OCI-LY3 (cell line): ENCODE measurements around the gene PABPN1L.

Source experiments
- H2AFZ ChIP-seq: fragments of 200-600, 300-600 bp; shearing (Covaris generic); 2 replicates; pipeline ENCODE4 v1.6.0; 2014; ENCODE audit warnings: antibody characterized with exemption, low read depth, low read length
- H3K27ac ChIP-seq: fragments of 200-600, 300-600 bp; sonication (generic); 2 replicates; pipeline ENCODE4 v1.5.1; 2014; ENCODE audit warnings: mild to moderate bottlenecking, low read length, moderate library complexity, mixed read lengths
- H3K27me3 ChIP-seq: fragments of 200-600, 300-600 bp; sonication (generic); 2 replicates; pipeline ENCODE4 v1.6.1; 2014; ENCODE audit warnings: low read depth, low read length, mixed read lengths
- H3K36me3 ChIP-seq: fragments of 200-600, 300-600 bp; sonication (generic); replicated peaks from 2 replicates; pipeline ENCODE3; 2014; ENCODE audit warnings: low read depth, low read length, mixed read lengths
- H3K4me1 ChIP-seq: fragments of 300-600, 200-600 bp; sonication (generic); 2 replicates; pipeline ENCODE4 v1.6.1; 2014; ENCODE audit warnings: low read length, mixed read lengths
- H3K4me2 ChIP-seq: fragments of 200-600, 300-600 bp; sonication (generic); 2 replicates; pipeline ENCODE4 v1.6.1; 2014; ENCODE audit warnings: low read length, mixed read lengths
- H3K4me3 ChIP-seq: fragments of 300-600, 200-600 bp; sonication (generic); 2 replicates; pipeline ENCODE4 v1.5.1; 2014; ENCODE audit warnings: antibody characterized with exemption, mild to moderate bottlenecking, low read length, moderate library complexity
- H3K79me2 ChIP-seq: fragments of 300-600, 200-600 bp; shearing (Covaris generic); 2 replicates; pipeline ENCODE4 v1.6.1; 2014; ENCODE audit warnings: mild to moderate bottlenecking, low read length, mixed read lengths
- H3K9ac ChIP-seq: fragments of 300-600, 200-600 bp; shearing (Covaris generic); 2 replicates; pipeline ENCODE4 v1.6.0; 2014; ENCODE audit warnings: mild to moderate bottlenecking, low read length, moderate library complexity
- H3K9me3 ChIP-seq: fragments of 200-600, 300-600 bp; shearing (Covaris generic); 2 replicates; pipeline ENCODE4 v1.6.1; 2014; ENCODE audit warnings: low read length, mixed read lengths; ENCODE audit not compliant: insufficient read depth
- H4K20me1 ChIP-seq: fragments of 200-600, 300-600 bp; sonication (generic); 2 replicates; pipeline ENCODE4 v1.6.1; 2016; ENCODE audit warnings: low read length, mixed read lengths; ENCODE audit not compliant: insufficient read depth
- EZH2phosphoT487 ChIP-seq: fragments of 200-600 bp; shearing (Covaris generic); IDR thresholded peaks from 2 replicates; pipeline ENCODE4 v1.6.1; 2018; ENCODE audit warnings: antibody characterized with exemption, mixed run types, low read depth
- TF ChIP-seq, protein P1 (sequence below): fragments of 200-600, 300-600 bp; sonication (generic); IDR thresholded peaks from 2 replicates; pipeline ENCODE4 v1.5.1; 2014; ENCODE audit warnings: antibody characterized with exemption, low read length, low read depth

The PABPN1L gene

GRCh38 chr16:88866151-88866920 is at the start of gene PABPN1L:
Gene PABPN1L (minus strand): TSS chr16:88866660. CDS start chr16:88866606, 54 bp downstream.
- no peak within 1 kb of the TSS for H2AFZ ChIP-seq
- no peaks in the 10 kb centered on the region for H3K36me3 ChIP-seq
- peaks cover 5% of the 10 kb centered on the region for H3K27me3 ChIP-seq
- no peaks in the 10 kb centered on the region for H3K79me2 ChIP-seq
- H3K9me3 ChIP-seq, result no peaks in the 10 kb centered on the region
- H3K9ac ChIP-seq, result no peak within 1 kb of the TSS
- no peak within 1 kb of the TSS for H3K4me2 ChIP-seq
- no peak within 1 kb of the TSS for H3K27ac ChIP-seq
- no peaks in the 10 kb centered on the region for H4K20me1 ChIP-seq
- H3K4me3 ChIP-seq, result no peak within 1 kb of the TSS
- TF ChIP-seq, protein P1, sequence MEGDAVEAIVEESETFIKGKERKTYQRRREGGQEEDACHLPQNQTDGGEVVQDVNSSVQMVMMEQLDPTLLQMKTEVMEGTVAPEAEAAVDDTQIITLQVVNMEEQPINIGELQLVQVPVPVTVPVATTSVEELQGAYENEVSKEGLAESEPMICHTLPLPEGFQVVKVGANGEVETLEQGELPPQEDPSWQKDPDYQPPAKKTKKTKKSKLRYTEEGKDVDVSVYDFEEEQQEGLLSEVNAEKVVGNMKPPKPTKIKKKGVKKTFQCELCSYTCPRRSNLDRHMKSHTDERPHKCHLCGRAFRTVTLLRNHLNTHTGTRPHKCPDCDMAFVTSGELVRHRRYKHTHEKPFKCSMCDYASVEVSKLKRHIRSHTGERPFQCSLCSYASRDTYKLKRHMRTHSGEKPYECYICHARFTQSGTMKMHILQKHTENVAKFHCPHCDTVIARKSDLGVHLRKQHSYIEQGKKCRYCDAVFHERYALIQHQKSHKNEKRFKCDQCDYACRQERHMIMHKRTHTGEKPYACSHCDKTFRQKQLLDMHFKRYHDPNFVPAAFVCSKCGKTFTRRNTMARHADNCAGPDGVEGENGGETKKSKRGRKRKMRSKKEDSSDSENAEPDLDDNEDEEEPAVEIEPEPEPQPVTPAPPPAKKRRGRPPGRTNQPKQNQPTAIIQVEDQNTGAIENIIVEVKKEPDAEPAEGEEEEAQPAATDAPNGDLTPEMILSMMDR, result no peak
- TF ChIP-seq EZH2phosphoT487, result no peak
- peaks cover 12% of the 10 kb centered on the region for H3K4me1 ChIP-seq

- H3K79me2 ChIP-seq, result peaks cover 56% of the 10 kb centered on the region
- H3K4me3 ChIP-seq, result no peak overlapping the region
- TF ChIP-seq, protein P1, result no peak
- TF ChIP-seq EZH2phosphoT487, result no peak
- H3K9ac ChIP-seq, result no peak overlapping the region
- H2AFZ ChIP-seq, result no peak overlapping the region
- no peaks in the 10 kb centered on the region for H3K4me1 ChIP-seq
- H3K27me3 ChIP-seq, result no peaks in the 10 kb centered on the region
- H3K27ac ChIP-seq, result no peak overlapping the region
- no peaks in the 10 kb centered on the region for H3K9me3 ChIP-seq
- peaks cover 30% of the 10 kb centered on the region for H3K36me3 ChIP-seq
- no peak overlapping the region for H3K4me2 ChIP-seq
- peaks cover 76% of the 10 kb centered on the region for H4K20me1 ChIP-seq
Observed at GRCh38 chr16:88915639-88916327, 49.3 kb upstream of the PABPN1L start.

DNA sequence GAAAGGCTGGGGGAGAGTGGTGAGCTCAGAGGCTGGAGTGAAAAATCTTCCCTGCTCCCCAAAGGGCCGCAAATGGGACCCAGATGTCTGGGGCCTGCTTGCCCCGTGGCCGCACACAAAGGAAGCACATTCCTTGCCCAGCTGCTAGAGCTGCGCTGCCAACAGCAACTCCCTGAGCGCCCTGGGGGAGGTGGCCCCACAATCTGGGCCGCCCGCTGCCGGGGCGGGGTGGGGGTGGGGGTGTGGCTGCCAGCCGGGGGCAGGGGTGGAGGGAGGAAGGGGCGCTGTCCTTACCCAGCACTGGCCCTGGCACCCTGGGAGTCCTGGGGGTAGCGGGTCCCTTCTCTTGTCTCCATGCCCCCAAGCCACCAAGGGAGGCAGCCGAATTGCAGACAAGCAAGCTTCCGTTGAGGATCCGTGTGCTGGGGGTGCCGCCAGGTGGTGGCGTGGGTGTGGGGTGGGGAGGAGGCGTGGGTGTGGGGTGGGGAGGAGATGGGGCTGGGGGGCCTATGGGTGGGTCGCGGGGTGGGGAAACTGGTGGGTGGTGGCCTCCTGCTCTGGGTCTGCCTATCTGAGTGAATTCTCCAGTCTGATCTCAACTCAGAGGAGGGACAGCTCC is 48.4 kb upstream of the PABPN1L start:
- H3K36me3 ChIP-seq, result peaks cover 29% of the 10 kb centered on the region
- H3K4me2 ChIP-seq, result no peak overlapping the region
- H3K4me1 ChIP-seq, result no peaks in the 10 kb centered on the region
- no peaks in the 10 kb centered on the region for H3K9me3 ChIP-seq
- no peak overlapping the region for H3K27ac ChIP-seq
- peaks cover 80% of the 10 kb centered on the region for H4K20me1 ChIP-seq
- H3K79me2 ChIP-seq, result peaks cover 52% of the 10 kb centered on the region
- no peak overlapping the region for H3K4me3 ChIP-seq
- no peak overlapping the region for H2AFZ ChIP-seq
- H3K9ac ChIP-seq, result no peak overlapping the region
- TF ChIP-seq EZH2phosphoT487, result no peak
- TF ChIP-seq, protein P1, result no peak
- H3K27me3 ChIP-seq, result no peaks in the 10 kb centered on the region

DNA sequence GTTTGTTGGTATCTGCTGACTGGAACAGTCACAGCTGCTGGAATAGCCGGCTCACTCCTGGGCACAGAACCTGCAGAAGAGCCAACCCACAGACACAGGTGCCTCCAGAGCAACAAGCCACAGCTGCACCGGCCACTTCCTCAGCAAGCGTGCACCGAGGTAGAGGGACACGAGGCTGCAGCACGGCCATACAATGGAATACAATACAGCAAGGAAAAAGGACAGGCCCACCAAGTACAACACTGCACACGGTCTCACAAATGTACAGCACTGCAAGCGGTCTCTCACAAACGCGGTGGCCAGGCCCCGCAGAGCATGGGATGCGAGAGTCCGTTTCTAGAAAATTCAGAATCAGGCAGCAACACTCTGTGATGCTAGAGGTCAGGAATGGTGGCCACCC is 47.4 kb upstream of the PABPN1L start:
- H3K4me2 ChIP-seq, result no peak overlapping the region
- TF ChIP-seq, protein P1, result no peak
- TF ChIP-seq EZH2phosphoT487, result no peak
- H3K79me2 ChIP-seq, result peaks cover 52% of the 10 kb centered on the region
- H4K20me1 ChIP-seq, result peaks cover 84% of the 10 kb centered on the region
- H3K36me3 ChIP-seq, result peaks cover 23% of the 10 kb centered on the region
- no peaks in the 10 kb centered on the region for H3K9me3 ChIP-seq
- no peaks in the 10 kb centered on the region for H3K4me1 ChIP-seq
- no peaks in the 10 kb centered on the region for H3K27me3 ChIP-seq
- H3K4me3 ChIP-seq, result no peak overlapping the region
- no peak overlapping the region for H3K9ac ChIP-seq
- H2AFZ ChIP-seq, result no peak overlapping the region
- no peak overlapping the region for H3K27ac ChIP-seq
